Duodenal mucosa (tissue), 2 donors: ENCODE results near the gene LRIG1.

ENCODE experiments used
- H3K27ac ChIP-seq: one replicate; pipeline ENCODE4 v1.7.0; 2013; ENCODE audit warnings: low read depth, low read length
- H3K27me3 ChIP-seq, 2 donors: one replicate each; pipeline ENCODE4 v1.7.0; 2013; ENCODE audit warnings: low read length in 2 of 2, control low read depth in 1 of 2; ENCODE audit not compliant: insufficient read depth in 2 of 2, control insufficient read depth in 1 of 2
- H3K36me3 ChIP-seq, 2 donors: one replicate each; pipeline ENCODE4 v1.7.0; 2013; ENCODE audit warnings: low read length in 2 of 2, control low read depth in 1 of 2; ENCODE audit not compliant: insufficient read depth in 2 of 2, control insufficient read depth in 1 of 2
- H3K4me1 ChIP-seq, 2 donors: one replicate each; pipeline ENCODE4 v1.7.0; 2013; ENCODE audit warnings: low read length in 2 of 2, control low read depth in 1 of 2; ENCODE audit not compliant: insufficient read depth in 2 of 2, control insufficient read depth in 1 of 2
- H3K4me3 ChIP-seq, 2 donors: one replicate each; pipeline ENCODE4 v1.7.0; 2013; ENCODE audit warnings: low read length in 2 of 2, low read depth in 1 of 2
- H3K9ac ChIP-seq, 2 donors: one replicate each; pipeline ENCODE4 v1.7.0; 2013; ENCODE audit warnings: low read length in 2 of 2, low read depth in 1 of 2
- H3K9me3 ChIP-seq, 2 donors: one replicate each; pipeline ENCODE4 v1.7.0; 2013; ENCODE audit warnings: low read length in 2 of 2, control low read depth in 1 of 2; ENCODE audit not compliant: control insufficient read depth in 1 of 2

Gene LRIG1

DNA sequence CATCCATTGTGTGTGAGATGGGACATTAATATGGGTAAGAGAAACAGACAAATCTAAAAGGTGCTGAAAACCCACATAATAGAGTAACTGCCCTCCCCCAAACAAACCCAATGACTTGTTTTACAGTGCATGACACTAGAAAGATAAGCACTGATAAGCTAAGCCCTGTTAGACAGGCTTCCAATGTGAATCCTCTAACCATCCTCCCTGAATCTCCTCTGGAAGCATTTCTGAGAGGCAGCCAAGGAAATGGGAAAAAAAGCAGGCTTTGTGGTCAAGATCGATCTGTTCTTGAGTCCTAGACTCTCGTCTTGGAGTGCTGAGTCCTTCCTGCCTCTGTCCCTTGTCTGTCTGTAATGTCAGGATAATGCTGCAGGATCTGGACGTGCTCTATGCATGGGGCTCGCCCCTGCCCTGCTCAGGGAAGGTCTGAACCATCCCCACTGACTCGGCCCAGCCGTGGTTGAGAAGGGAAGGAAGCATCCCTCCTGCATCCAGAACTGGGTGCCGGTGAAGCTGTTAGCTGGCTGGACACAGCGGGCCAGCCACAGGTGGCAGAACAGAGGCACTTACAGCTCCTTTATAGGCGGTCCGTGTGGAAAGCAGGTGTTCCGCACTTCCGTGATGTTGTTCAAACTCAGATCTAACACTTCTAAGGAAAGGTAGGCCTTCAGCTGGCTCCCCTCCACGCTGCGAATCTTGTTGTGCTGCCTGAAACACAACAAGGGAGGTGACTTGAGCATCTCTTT, 84.1 kb downstream of the LRIG1 start:
- H3K9ac ChIP-seq, result no peak overlapping the region
- H3K4me1 ChIP-seq, result peaks cover 3 to 10% of the 10 kb centered on the region in 2 donors
- H3K4me3 ChIP-seq, result no peak overlapping the region
- peaks cover 19 to 50% of the 10 kb centered on the region in 2 donors for H3K36me3 ChIP-seq
- H3K9me3 ChIP-seq, result peaks cover 2 to 4% of the 10 kb centered on the region in 2 donors
- no peaks in the 10 kb centered on the region for H3K27me3 ChIP-seq
- H3K27ac ChIP-seq, result no peak overlapping the region

GRCh38 chr3:66415867-66416428, 84.9 kb downstream of the LRIG1 start:
- Histone ChIP-seq H3K4me3 (no peak overlapping the region), H3K4me1 (peaks cover 3 to 10% of the 10 kb centered on the region in 2 donors), H3K9ac (no peak overlapping the region), H3K27me3 (no peaks in the 10 kb centered on the region), H3K36me3 (peaks cover 21 to 57% of the 10 kb centered on the region in 2 donors), H3K9me3 (no peaks in the 10 kb centered on the region), H3K27ac (no peak overlapping the region)

DNA sequence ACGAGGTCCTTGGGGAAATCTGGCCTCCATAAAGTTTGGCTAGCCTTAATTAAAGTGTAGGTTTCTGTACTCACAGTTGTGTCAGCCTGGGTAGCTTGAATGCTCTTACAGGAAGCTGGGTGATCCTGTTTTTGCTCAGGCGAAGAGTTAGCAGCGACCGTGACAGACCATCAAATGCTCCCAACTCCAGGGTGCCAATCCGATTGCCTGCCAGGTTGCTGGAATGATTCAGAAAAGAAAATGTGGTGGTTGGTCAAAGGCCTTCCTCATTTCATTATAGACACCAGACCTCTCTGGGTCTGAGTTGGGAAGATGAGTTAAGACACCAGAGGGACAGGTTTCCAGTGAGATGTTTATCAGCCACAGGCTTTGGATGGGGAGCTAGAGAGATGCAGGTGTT, 86.0 kb downstream of the LRIG1 start:
- Histone ChIP-seq H3K27me3 (no peaks in the 10 kb centered on the region), H3K27ac (no peak overlapping the region), H3K36me3 (peaks cover 25 to 61% of the 10 kb centered on the region in 2 donors), H3K9ac (no peak overlapping the region), H3K4me1 (peaks cover 3 to 10% of the 10 kb centered on the region in 2 donors), H3K4me3 (no peak overlapping the region), H3K9me3 (no peaks in the 10 kb centered on the region)

GRCh38 chr3:66413151-66413751, 87.6 kb downstream of the LRIG1 start:
- Histone ChIP-seq H3K36me3 (peaks cover 27 to 73% of the 10 kb centered on the region in 2 donors), H3K27ac (no peak overlapping the region), H3K4me1 (peaks cover 7 to 15% of the 10 kb centered on the region in 2 donors), H3K9me3 (no peaks in the 10 kb centered on the region), H3K9ac (no peak overlapping the region), H3K4me3 (no peak overlapping the region), H3K27me3 (no peaks in the 10 kb centered on the region)

GRCh38 chr3:66411961-66412887, 88.6 kb downstream of the LRIG1 start:
- Histone ChIP-seq H3K4me1 (peaks cover 13 to 23% of the 10 kb centered on the region in 2 donors), H3K27me3 (no peaks in the 10 kb centered on the region), H3K9ac (no peak overlapping the region), H3K4me3 (no peak overlapping the region), H3K9me3 (no peaks in the 10 kb centered on the region), H3K36me3 (peaks cover 30 to 82% of the 10 kb centered on the region in 2 donors), H3K27ac (no peak overlapping the region)

- Histone ChIP-seq H3K36me3 (peaks cover 37 to 86% of the 10 kb centered on the region in 2 donors), H3K27ac (no peak overlapping the region), H3K9me3 (no peaks in the 10 kb centered on the region), H3K4me1 (peaks cover 13 to 18% of the 10 kb centered on the region in 2 donors), H3K27me3 (no peaks in the 10 kb centered on the region), H3K9ac (no peak overlapping the region), H3K4me3 (no peak overlapping the region)
These were observed 89.3 kb downstream of the LRIG1 start for GRCh38 chr3:66411474-66411873.

- Histone ChIP-seq H3K4me3 (no peak overlapping the region), H3K4me1 (peaks cover 13% of the 10 kb centered on the region in 2 donors), H3K27me3 (no peaks in the 10 kb centered on the region), H3K27ac (no peak overlapping the region), H3K9ac (no peak overlapping the region), H3K9me3 (no peaks in the 10 kb centered on the region), H3K36me3 (peaks cover 38 to 86% of the 10 kb centered on the region in 2 donors)
These were observed 89.8 kb downstream of the LRIG1 start for GRCh38 chr3:66410976-66411375.

- Histone ChIP-seq H3K9ac (no peak overlapping the region), H3K27ac (no peak overlapping the region), H3K27me3 (no peaks in the 10 kb centered on the region), H3K4me1 (peaks cover 12 to 13% of the 10 kb centered on the region in 2 donors), H3K4me3 (no peak overlapping the region), H3K36me3 (peaks cover 41 to 86% of the 10 kb centered on the region in 2 donors), H3K9me3 (no peaks in the 10 kb centered on the region)
These were observed 90.8 kb downstream of the LRIG1 start for GRCh38 chr3:66409771-66410754.

DNA sequence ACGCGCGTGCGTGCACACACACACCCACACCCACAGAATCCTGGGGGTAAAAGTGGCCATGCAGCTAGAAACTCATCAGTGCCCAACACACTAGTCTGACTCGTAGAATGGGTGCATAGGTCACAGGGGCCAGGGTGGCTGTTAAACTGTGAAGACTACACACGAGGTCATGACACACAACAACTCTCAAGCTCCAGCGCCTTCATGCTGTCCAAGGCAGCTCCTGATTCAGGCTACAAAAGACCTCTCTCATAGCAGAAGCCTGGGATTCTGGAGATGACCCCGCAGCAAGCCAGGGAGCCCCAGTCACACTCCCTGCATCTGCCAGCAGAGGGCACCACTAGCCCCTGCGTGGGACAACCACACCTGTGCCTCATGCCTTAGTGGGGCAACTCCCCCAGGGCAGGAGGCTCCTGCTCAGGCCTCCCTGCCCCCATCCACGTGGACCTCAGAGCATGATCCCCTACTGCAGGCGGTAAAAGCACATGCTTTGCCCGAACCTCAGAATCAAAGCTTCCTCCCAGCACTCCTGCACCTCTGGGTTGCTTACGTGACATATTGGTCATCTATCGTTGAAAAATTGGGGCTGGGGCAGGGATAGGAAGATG, 93.1 kb downstream of the LRIG1 start:
- no peaks in the 10 kb centered on the region for H3K9me3 ChIP-seq
- no peak overlapping the region for H3K27ac ChIP-seq
- no peak overlapping the region for H3K9ac ChIP-seq

More for the DNA sequence above, 93.1 kb downstream of the LRIG1 start:
- no peaks in the 10 kb centered on the region for H3K27me3 ChIP-seq
- peaks cover 12 to 13% of the 10 kb centered on the region in 2 donors for H3K4me1 ChIP-seq
- peaks cover 39 to 84% of the 10 kb centered on the region in 2 donors for H3K36me3 ChIP-seq
- H3K4me3 ChIP-seq, result no peak overlapping the region
